GM12891 (cell line): Measurements from ENCODE around the gene PRELID1.

Experiments
- POLR2A ChIP-seq: IDR thresholded peaks from 2 replicates; pipeline ENCODE4 v1.6.1; 2011; ENCODE audit warnings: low read depth, low read length, control low read depth
- POLR2AphosphoS5 ChIP-seq: IDR thresholded peaks from 2 replicates; pipeline ENCODE4 v1.6.1; 2011; ENCODE audit warnings: low read depth, low read length, control low read depth
- SPI1 ChIP-seq: IDR thresholded peaks from 2 replicates; pipeline ENCODE4 v1.6.1; 2011; ENCODE audit warnings: low read depth, low read length, control low read depth

GRCh38 chr5:177312649-177313181, 9.1 kb downstream of the PRELID1 start:
- TF ChIP-seq POLR2AphosphoS5, result no peak
- TF ChIP-seq POLR2A, result no peak
- TF ChIP-seq SPI1, result no peak
